Panc1 (cell line): ENCODE measurements around the gene SDHAF4. TPM values are rescaled to one million over a fixed set of nuclear protein-coding genes. Genes with fewer than 3 reads are reported as not detected.

Source experiments
- ATAC-seq: fragments of 200-7000 bp; cut with Tn5 transposase; 2 replicates; pipeline ENCODE4 v1.9.1; 2020; ENCODE audit warnings: mild to moderate bottlenecking, moderate library complexity
- BruUV-seq: library from RNA; stranded (reverse); fragments of 400-500 nt; replicated peaks from 2 replicates; lab custom pipeline; 2021; lab: Mats Ljungman, UMichigan
- CTCF ChIA-PET: fragments of 300-600 bp; sonication (Branson Sonifier 250); formaldehyde crosslinking; loops from one replicate; lab custom pipeline; 2022; ENCODE audit warnings: antibody characterized with exemption; lab: Charles Lee
- POLR2A ChIA-PET: fragments of 300-600 bp; sonication (Branson Sonifier 250); formaldehyde crosslinking; loops from one replicate; lab custom pipeline; 2022; ENCODE audit warnings: antibody characterized with exemption; lab: Charles Lee
- DNase-seq: peaks from one replicate; pipeline ENCODE4 v3.0.0-alpha.2; 2010; ENCODE audit warnings: low read depth, low spot score
- H3K27ac ChIP-seq: 2 replicates; pipeline ENCODE4 v1.5.1; 2011; ENCODE audit warnings: mild to moderate bottlenecking, low read length, inconsistent platforms
- H3K27me3 ChIP-seq: fragments of 200-500 bp; sonication (Bioruptor generic); 2 replicates; pipeline ENCODE4 v1.6.0; 2014; ENCODE audit warnings: low read length, inconsistent platforms; ENCODE audit not compliant: control insufficient read depth, insufficient read depth
- H3K36me3 ChIP-seq: fragments of 200-500 bp; sonication (Bioruptor generic); 2 replicates; pipeline ENCODE4 v1.5.1; 2014; ENCODE audit warnings: inconsistent platforms, mild to moderate bottlenecking, low read length, moderate library complexity; ENCODE audit not compliant: control insufficient read depth, insufficient read depth
- H3K4me1 ChIP-seq: 2 replicates; pipeline ENCODE4 v1.5.1; 2011; ENCODE audit warnings: inconsistent platforms, mild to moderate bottlenecking, low read length, moderate library complexity; ENCODE audit not compliant: control insufficient read depth, insufficient read depth
- H3K4me3 ChIP-seq, 2 experiments: 2 replicates each; pipeline ENCODE4 v1.5.1; 2011 to 2012; ENCODE audit warnings: low read depth in 2 of 2, low read length in 2 of 2, mild to moderate bottlenecking in 2 of 2, inconsistent platforms in 1 of 2, moderate library complexity in 1 of 2
- H3K9me3 ChIP-seq: fragments of 200-500 bp; sonication (Bioruptor generic); 2 replicates; pipeline ENCODE4 v1.5.1; 2014; ENCODE audit warnings: low read depth, mild to moderate bottlenecking, inconsistent platforms, low read length, moderate library complexity; ENCODE audit not compliant: control insufficient read depth, insufficient read depth
- POLR2AphosphoS5 ChIP-seq: IDR thresholded peaks from 2 replicates; pipeline ENCODE4 v1.6.1; 2012; ENCODE audit warnings: mild to moderate bottlenecking, low read depth, low read length, moderate library complexity
- SIN3A ChIP-seq: IDR thresholded peaks from 2 replicates; pipeline ENCODE4 v1.6.1; 2012; ENCODE audit warnings: low read depth, mild to moderate bottlenecking, low read length, moderate library complexity, borderline replicate concordance; ENCODE audit not compliant: insufficient read depth
- TCF7L2 ChIP-seq: IDR thresholded peaks from 2 replicates; pipeline ENCODE4 v1.6.1; 2011; ENCODE audit warnings: mild to moderate bottlenecking, low read depth, low read length, inconsistent platforms
- in situ Hi-C: cut with HindIII; loops from 2 replicates; pipeline ENCODE4 v1.10.0; 2016; ENCODE audit warnings: low sequenced_read_pairs, low pct_unique_long_range_greater_than_20kb
- intact Hi-C: fragments of 100-400 bp; cut with micrococcal nuclease; formaldehyde crosslinking; loops from one replicate; pipeline ENCODE4 v1.10.0; 2022; ENCODE audit not compliant: unreplicated experiment
- total RNA-seq: library from RNA; stranded (reverse); gene quantifications from one replicate; pipeline ENCODE4 v1.2.1, GENCODE V29; 2021; ENCODE audit not compliant: unreplicated experiment
- TF ChIP-seq, protein P1 (sequence below): fragments of 450-650 bp; IDR thresholded peaks from 2 replicates; pipeline ENCODE4 v1.5.1; 2017; ENCODE audit warnings: mild to moderate bottlenecking
- TF ChIP-seq, protein P2 (sequence below), 2 experiments: IDR thresholded peaks; 2 replicates each; pipeline ENCODE4 v1.6.1; 2011 to 2012; ENCODE audit warnings: low read depth in 2 of 2, control low read depth in 1 of 2, low read length in 1 of 2, mild to moderate bottlenecking in 1 of 2, moderate library complexity in 1 of 2; ENCODE audit not compliant: insufficient read depth in 1 of 2

Gene SDHAF4
- total RNA-seq, 1 experiment from 2014 or later: 14.4 TPM

DNA sequence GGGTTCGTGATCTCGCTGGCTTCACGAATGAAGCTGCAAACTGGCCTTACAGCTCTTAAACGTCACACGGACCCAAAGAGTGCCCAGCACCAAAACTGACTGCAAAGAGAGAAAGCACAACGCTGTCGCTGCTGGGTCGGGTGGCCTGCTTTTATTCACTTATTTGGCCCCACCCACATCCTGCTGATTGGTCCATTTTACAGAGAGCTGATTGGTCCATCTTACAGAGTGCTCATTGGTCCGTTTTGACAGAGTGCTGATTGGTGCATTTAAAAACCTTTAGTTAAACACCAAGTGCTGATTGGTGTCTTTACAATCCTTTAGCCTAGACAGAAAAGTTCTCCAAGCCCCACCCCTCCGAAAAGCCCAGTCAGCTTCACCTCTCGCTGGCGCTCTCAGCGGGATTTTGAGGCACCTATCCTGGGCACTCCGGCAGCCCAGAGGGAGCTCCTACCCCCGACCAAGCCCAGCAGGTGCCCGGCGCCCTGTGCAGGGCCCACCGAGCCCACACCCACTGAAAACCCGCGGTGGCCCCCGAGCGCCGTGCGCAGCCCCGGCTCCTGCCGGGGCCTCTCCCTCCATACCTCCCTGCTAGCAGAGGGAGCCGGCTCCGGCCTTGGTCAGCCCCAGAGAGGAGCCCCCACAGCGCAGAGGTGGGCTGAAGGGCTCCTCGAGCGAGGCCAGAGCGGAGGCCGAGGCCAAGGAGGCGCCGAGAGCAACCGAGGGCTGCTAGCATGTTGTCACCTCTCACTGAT is 60.9 kb downstream of the SDHAF4 start:
- CTCF ChIA-PET: no interaction called here
- no peaks in the 10 kb centered on the region for H3K4me1 ChIP-seq
- no TSS peak for BruUV-seq
- POLR2A ChIA-PET: no interaction called here
- no peaks in the 10 kb centered on the region for H3K36me3 ChIP-seq
- DNase-seq (no peak), ATAC-seq (no peak)
- intact Hi-C loops: no loop called here
- no peak overlapping the region for H3K27ac ChIP-seq
- no peaks in the 10 kb centered on the region for H3K9me3 ChIP-seq
- in situ Hi-C loops: no loop called here
- H3K4me3 ChIP-seq: no peak overlapping the region
- TF ChIP-seq, protein P1, sequence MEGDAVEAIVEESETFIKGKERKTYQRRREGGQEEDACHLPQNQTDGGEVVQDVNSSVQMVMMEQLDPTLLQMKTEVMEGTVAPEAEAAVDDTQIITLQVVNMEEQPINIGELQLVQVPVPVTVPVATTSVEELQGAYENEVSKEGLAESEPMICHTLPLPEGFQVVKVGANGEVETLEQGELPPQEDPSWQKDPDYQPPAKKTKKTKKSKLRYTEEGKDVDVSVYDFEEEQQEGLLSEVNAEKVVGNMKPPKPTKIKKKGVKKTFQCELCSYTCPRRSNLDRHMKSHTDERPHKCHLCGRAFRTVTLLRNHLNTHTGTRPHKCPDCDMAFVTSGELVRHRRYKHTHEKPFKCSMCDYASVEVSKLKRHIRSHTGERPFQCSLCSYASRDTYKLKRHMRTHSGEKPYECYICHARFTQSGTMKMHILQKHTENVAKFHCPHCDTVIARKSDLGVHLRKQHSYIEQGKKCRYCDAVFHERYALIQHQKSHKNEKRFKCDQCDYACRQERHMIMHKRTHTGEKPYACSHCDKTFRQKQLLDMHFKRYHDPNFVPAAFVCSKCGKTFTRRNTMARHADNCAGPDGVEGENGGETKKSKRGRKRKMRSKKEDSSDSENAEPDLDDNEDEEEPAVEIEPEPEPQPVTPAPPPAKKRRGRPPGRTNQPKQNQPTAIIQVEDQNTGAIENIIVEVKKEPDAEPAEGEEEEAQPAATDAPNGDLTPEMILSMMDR: no peak
- TF ChIP-seq SIN3A: no peak
- TF ChIP-seq, protein P2, sequence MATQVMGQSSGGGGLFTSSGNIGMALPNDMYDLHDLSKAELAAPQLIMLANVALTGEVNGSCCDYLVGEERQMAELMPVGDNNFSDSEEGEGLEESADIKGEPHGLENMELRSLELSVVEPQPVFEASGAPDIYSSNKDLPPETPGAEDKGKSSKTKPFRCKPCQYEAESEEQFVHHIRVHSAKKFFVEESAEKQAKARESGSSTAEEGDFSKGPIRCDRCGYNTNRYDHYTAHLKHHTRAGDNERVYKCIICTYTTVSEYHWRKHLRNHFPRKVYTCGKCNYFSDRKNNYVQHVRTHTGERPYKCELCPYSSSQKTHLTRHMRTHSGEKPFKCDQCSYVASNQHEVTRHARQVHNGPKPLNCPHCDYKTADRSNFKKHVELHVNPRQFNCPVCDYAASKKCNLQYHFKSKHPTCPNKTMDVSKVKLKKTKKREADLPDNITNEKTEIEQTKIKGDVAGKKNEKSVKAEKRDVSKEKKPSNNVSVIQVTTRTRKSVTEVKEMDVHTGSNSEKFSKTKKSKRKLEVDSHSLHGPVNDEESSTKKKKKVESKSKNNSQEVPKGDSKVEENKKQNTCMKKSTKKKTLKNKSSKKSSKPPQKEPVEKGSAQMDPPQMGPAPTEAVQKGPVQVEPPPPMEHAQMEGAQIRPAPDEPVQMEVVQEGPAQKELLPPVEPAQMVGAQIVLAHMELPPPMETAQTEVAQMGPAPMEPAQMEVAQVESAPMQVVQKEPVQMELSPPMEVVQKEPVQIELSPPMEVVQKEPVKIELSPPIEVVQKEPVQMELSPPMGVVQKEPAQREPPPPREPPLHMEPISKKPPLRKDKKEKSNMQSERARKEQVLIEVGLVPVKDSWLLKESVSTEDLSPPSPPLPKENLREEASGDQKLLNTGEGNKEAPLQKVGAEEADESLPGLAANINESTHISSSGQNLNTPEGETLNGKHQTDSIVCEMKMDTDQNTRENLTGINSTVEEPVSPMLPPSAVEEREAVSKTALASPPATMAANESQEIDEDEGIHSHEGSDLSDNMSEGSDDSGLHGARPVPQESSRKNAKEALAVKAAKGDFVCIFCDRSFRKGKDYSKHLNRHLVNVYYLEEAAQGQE (IDR thresholded peaks at IDR 0.05; ENCODE audit: insufficient read depth in 1 of 2, low read depth in 2 of 2, low read length in 1 of 2): no peak
- no peak for TF ChIP-seq TCF7L2
- no peak for TF ChIP-seq POLR2AphosphoS5
- H3K27me3 ChIP-seq: peaks cover 2% of the 10 kb centered on the region; the same call in 1 of the 2 replicates

DNA sequence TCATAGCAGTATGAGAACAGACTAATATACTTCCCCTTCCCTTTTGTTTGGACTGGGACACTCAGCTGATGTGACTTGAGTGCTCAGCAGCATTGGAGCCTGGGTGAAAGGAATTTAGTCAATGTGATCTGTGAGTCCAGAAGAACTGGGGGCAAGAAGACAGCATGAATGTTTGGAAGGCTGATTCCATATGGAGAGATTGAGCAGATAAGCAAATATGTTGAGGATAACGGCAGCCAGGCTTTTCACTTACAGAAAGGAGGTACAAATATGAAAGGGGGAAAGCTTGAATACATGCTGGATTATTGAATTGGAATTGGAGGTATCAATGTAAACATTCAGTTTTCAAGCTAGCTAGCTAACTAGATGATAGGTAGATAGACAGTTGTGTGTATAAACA is 63.2 kb downstream of the SDHAF4 start:
- CTCF ChIA-PET: no interaction called here
- in situ Hi-C loops: no loop called here
- BruUV-seq: no TSS peak
- ATAC-seq (no peak), DNase-seq (no peak)
- Histone ChIP-seq H3K36me3 (no peaks in the 10 kb centered on the region), H3K9me3 (no peaks in the 10 kb centered on the region), H3K27ac (no peak overlapping the region), H3K27me3 (peaks cover 2% of the 10 kb centered on the region; the same call in 1 of the 2 replicates), H3K4me1 (no peaks in the 10 kb centered on the region), H3K4me3 (no peak overlapping the region)
- TF ChIP-seq SIN3A (no peak), POLR2AphosphoS5 (no peak), TCF7L2 (no peak)
- TF ChIP-seq, protein P2 (IDR thresholded peaks at IDR 0.05; ENCODE audit: insufficient read depth in 1 of 2, low read depth in 2 of 2, low read length in 1 of 2): no peak
- TF ChIP-seq, protein P1: no peak
- POLR2A ChIA-PET: no interaction called here
- intact Hi-C loops: no loop called here
